Measurements from ENCODE around the gene PLPP3. TPM values are rescaled to one million over a fixed set of nuclear protein-coding genes. Genes with fewer than 3 reads are reported as not detected.

PLPP3 gene
- total RNA-seq (2011; cell fraction: chromatin; rRNA removed; ENCODE audit: low replicate concordance), result not detected in 2 replicates
- total RNA-seq (2011; cell fraction: nucleolus; rRNA removed), result 0.26 TPM in 1 of 2 replicates, not detected in the other
- 0.23 and 0.37 TPM in 2 replicates for total RNA-seq (2011; cell fraction: nucleoplasm; rRNA removed)
- total RNA-seq (2014; rRNA removed) (0.54 TPM in 1 of 2 replicates, not detected in the other), total RNA-seq (2014; rRNA removed; fragmentation: Illumina TruSeq; extraction: Trizol) (0.10 and 0.15 TPM in 2 replicates), total RNA-seq (2015; rRNA removed; fragmentation: Illumina TruSeq; extraction: Trizol) (0.29 and 0.30 TPM in 2 replicates), total RNA-seq (2021) (0.16 and 0.36 TPM in 2 replicates), polyA plus RNA-seq (2011; rRNA removed) (0.36 TPM in 1 of 2 replicates, not detected in the other), polyA plus RNA-seq (2014; fragmentation: Illumina TruSeq; extraction: Trizol) (0.07 and 0.11 TPM in 2 replicates), polyA plus RNA-seq (2014; fragmentation: Nextera tagmentation; extraction: Ambion mirVana) (under 1 TPM; 0.13 to 0.35 TPM), polyA plus RNA-seq (2014; rRNA removed) (0.08 and 0.20 TPM in 2 replicates), polyA minus RNA-seq (2011; rRNA and poly(A)+ RNA removed) (0.46 TPM in 1 of 2 replicates, not detected in the other), Bru-seq, nascent RNA (percentile 13 among the genes with signal in this experiment), BruChase-seq, experiment 1, labeled RNA remaining after a 2-hour chase (percentile 16 among the genes with signal in this experiment), BruChase-seq, experiment 2, labeled RNA remaining after a 6-hour chase (percentile 15 among the genes with signal in this experiment)
- 0.37 TPM in 1 of 2 replicates, not detected in the other for polyA plus RNA-seq (2011; cell fraction: cytosol; rRNA removed)
- 0.20 TPM in 1 of 2 replicates, not detected in the other for polyA plus RNA-seq (2011; cell fraction: nucleus; rRNA removed)
- polyA plus RNA-seq (2012), result 0.18 and 0.69 TPM in 2 replicates
- not detected in 2 replicates for polyA minus RNA-seq (2011; cell fraction: cytosol; rRNA and poly(A)+ RNA removed)
- polyA minus RNA-seq (2011; cell fraction: nucleus; rRNA and poly(A)+ RNA removed), result not detected in 2 replicates
- long read RNA-seq, experiment 1, result 0 reads
- long read RNA-seq, experiment 2, result 0 reads
- long read RNA-seq, experiment 3, result 0 reads

DNA sequence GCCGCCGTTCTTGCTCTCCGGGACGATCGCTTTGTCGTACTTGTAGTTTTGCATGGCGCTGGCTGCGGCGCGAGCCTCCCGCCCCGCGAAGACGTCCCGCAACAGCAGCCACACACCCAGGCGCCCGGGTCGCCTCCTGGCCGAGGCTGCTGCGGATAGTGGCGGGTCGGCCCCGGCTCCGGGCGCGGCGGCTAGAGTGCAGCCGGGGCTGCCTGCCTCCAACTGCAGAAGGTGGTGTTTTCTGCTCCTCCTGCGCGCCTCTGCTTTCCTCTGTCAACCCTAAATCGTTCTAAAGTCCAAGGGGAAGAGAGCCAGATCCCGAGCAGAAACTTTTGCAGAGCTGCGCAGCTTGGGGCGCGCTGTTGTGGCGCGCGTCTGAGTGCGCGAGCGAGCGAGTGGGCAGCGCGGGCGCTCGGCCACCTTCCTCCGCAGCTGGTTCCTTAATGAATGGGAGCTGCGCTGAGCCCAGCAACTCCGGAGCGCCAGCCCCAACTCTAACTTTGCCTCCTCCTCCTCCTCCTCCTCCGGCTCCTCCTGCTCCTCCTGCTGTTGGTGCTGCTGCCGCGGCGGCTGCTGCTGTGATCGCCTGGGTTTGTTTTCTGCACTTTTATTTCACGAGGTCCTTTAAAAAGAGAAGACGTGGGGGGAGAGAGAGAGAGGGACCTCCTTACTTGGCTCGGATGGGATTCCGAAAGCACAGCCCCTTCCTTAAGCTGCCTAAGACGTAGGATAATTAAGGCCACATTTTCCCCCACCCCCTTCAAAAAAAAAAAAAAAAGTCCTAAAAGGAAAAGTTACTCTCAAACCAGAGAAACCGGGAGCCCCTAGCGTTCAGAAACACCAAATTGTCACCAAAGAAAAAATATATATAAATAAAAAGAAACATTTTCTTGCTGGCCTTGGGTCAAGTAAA, at the start of gene PLPP3:
Gene PLPP3, minus strand, starts transcription at position 601 of the 913 bp plus-strand sequence. Its CDS starts 547 bp downstream, at position 54.
- Histone ChIP-seq H3K27ac (ENCODE audit: extremely low read depth, low read depth, low read length) (no peak within 1 kb of the TSS), H3K9me1 (ENCODE audit: control insufficient read depth, insufficient read depth, low read length) (no peaks in the 10 kb centered on the region), H3K36me3 (ENCODE audit: control insufficient read depth, insufficient read depth, low read length) (no peaks in the 10 kb centered on the region), H3K4me3 (no peak within 1 kb of the TSS), H4K20me1 (replicated peaks; ENCODE audit: control insufficient read depth, insufficient read depth, low read length) (no peaks in the 10 kb centered on the region), H3K9me3 (replicated peaks; ENCODE audit: control insufficient read depth, insufficient read depth, low read depth, low read length) (no peaks in the 10 kb centered on the region), H2AFZ (ENCODE audit: low read depth, low read length) (no peak within 1 kb of the TSS), H3K79me2 (ENCODE audit: control insufficient read depth, insufficient read depth, low read length) (no peaks in the 10 kb centered on the region), H3K4me1 (replicated peaks in 1 of 2; ENCODE audit: control insufficient read depth in 2 of 2, insufficient read depth in 2 of 2, low read length in 2 of 2) (peaks cover 0 to 13% of the 10 kb centered on the region in 2 experiments; a peak in 1 of 5 replicates), H3K4me2 (ENCODE audit: insufficient read depth, low read length) (no peak within 1 kb of the TSS), H3K9ac (ENCODE audit: insufficient read depth in 1 of 2, low read depth in 2 of 2, low read length in 2 of 2) (no peak within 1 kb of the TSS), H3K27me3 (ENCODE audit: control insufficient read depth in 2 of 2, insufficient read depth in 2 of 2, low read length in 2 of 2) (peaks cover 4 to 19% of the 10 kb centered on the region in 2 experiments; a peak in 3 of 5 replicates)
- in situ Hi-C loops (cut with MboI) (loop anchor here (25.0 kb wide), 2 partner anchors 1192 to 1442 kb away; no protein-coding TSS in a partner anchor), intact Hi-C loops (cut with micrococcal nuclease) (loop anchor here (5.0 kb wide), 1 partner anchor 107 kb away; no protein-coding TSS in a partner anchor)
- TF ChIP-seq, protein P1, sequence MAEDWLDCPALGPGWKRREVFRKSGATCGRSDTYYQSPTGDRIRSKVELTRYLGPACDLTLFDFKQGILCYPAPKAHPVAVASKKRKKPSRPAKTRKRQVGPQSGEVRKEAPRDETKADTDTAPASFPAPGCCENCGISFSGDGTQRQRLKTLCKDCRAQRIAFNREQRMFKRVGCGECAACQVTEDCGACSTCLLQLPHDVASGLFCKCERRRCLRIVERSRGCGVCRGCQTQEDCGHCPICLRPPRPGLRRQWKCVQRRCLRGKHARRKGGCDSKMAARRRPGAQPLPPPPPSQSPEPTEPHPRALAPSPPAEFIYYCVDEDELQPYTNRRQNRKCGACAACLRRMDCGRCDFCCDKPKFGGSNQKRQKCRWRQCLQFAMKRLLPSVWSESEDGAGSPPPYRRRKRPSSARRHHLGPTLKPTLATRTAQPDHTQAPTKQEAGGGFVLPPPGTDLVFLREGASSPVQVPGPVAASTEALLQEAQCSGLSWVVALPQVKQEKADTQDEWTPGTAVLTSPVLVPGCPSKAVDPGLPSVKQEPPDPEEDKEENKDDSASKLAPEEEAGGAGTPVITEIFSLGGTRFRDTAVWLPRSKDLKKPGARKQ (CRISPR knock-in tag; IDR thresholded peaks at IDR 0.05), result 0 out of 2 replicates have a peak, but pooled peaks have one; percentile 1
- TF ChIP-seq CTCF (IDR thresholded peaks at IDR 0.05 in 2 of 3, conservative IDR thresholded peaks at IDR 0.05 in 1 of 3; ENCODE audit: insufficient read depth in 2 of 3, low read depth in 1 of 3, low read length in 3 of 3), result peak in 2 of 3 experiments; percentile 17 to 47; a peak in 3 of 6 replicates
- TF ChIP-seq, protein P2, sequence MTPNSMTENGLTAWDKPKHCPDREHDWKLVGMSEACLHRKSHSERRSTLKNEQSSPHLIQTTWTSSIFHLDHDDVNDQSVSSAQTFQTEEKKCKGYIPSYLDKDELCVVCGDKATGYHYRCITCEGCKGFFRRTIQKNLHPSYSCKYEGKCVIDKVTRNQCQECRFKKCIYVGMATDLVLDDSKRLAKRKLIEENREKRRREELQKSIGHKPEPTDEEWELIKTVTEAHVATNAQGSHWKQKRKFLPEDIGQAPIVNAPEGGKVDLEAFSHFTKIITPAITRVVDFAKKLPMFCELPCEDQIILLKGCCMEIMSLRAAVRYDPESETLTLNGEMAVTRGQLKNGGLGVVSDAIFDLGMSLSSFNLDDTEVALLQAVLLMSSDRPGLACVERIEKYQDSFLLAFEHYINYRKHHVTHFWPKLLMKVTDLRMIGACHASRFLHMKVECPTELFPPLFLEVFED (CRISPR knock-in tag; conservative IDR thresholded peaks at IDR 0.05), result no peak
- no peak for TF ChIP-seq POLR2AphosphoS2 (IDR thresholded peaks at IDR 0.05; ENCODE audit: low read length)
- no peak for TF ChIP-seq YY1 (IDR thresholded peaks at IDR 0.05; ENCODE audit: borderline replicate concordance in 1 of 3, control insufficient read depth in 1 of 3, extremely low read depth in 1 of 3, insufficient read depth in 3 of 3, insufficient read length in 1 of 3, insufficient replicate concordance in 2 of 3, low read depth in 1 of 3, low read length in 2 of 3)
- TF ChIP-seq, protein P3, sequence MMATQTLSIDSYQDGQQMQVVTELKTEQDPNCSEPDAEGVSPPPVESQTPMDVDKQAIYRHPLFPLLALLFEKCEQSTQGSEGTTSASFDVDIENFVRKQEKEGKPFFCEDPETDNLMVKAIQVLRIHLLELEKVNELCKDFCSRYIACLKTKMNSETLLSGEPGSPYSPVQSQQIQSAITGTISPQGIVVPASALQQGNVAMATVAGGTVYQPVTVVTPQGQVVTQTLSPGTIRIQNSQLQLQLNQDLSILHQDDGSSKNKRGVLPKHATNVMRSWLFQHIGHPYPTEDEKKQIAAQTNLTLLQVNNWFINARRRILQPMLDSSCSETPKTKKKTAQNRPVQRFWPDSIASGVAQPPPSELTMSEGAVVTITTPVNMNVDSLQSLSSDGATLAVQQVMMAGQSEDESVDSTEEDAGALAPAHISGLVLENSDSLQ (IDR thresholded peaks at IDR 0.05), result no peak
- TF ChIP-seq ZNF384 (IDR thresholded peaks at IDR 0.05; ENCODE audit: low read depth, low read length), result peak; percentile 85
- peak in 3 of 4 experiments; percentile 15 to 27 (median 16) for DNase-seq (ENCODE audit: extremely low read depth in 1 of 4, low spot score in 3 of 4)
- BruUV-seq (replicated peaks), result no TSS peak
- CTCF ChIA-PET (ENCODE audit: low intra/inter-chr PET ratio), result interaction anchor here (0.7 to 0.9 kb wide), 2 partner anchors 170 to 1294 kb away, joined by 3 read pairs; no protein-coding TSS in a partner anchor
- POLR2A ChIA-PET, result interaction anchor here (0.6 kb wide), 2 partner anchors 104 to 1190 kb away, joined by 3 to 4 read pairs; no protein-coding TSS in a partner anchor
- FAIRE-seq, result no peak
- 38% methylated on average over 51 of the region's 62 CpGs for WGBS (ENCODE audit: insufficient coverage, low coverage, missing lambda C conversion rate)
- no peak; the same call in 2 of the 3 replicates for ATAC-seq
